KMS-11 (cell line): ENCODE results near the gene AGBL4.

ENCODE experiments used
- H2AFZ ChIP-seq: fragments of 200-600 bp; sonication (generic); 2 replicates; pipeline ENCODE4 v1.6.1; 2016; ENCODE audit warnings: antibody characterized with exemption, mixed run types, low read depth
- H3K27ac ChIP-seq: fragments of 200-600 bp; sonication (generic); 2 replicates; pipeline ENCODE4 v1.6.1; 2016; ENCODE audit warnings: mild to moderate bottlenecking, mixed run types
- H3K27me3 ChIP-seq: fragments of 200-600 bp; sonication (generic); 2 replicates; pipeline ENCODE4 v1.6.1; 2017; ENCODE audit warnings: mild to moderate bottlenecking, low read depth, mixed run types, moderate library complexity; ENCODE audit not compliant: insufficient read depth
- H3K36me3 ChIP-seq: fragments of 200-600 bp; sonication (generic); 2 replicates; pipeline ENCODE4 v1.6.1; 2017; ENCODE audit warnings: mild to moderate bottlenecking, mixed run types; ENCODE audit not compliant: insufficient read depth
- H3K4me1 ChIP-seq: fragments of 200-600 bp; sonication (generic); 2 replicates; pipeline ENCODE4 v1.6.1; 2016; ENCODE audit warnings: mild to moderate bottlenecking, low read depth, mixed run types; ENCODE audit not compliant: poor library complexity, severe bottlenecking
- H3K4me2 ChIP-seq: fragments of 200-600 bp; sonication (generic); 2 replicates; pipeline ENCODE4 v1.7.0; 2016; ENCODE audit warnings: mild to moderate bottlenecking, mixed run types
- H3K4me3 ChIP-seq: fragments of 200-600 bp; sonication (generic); IDR thresholded peaks from 2 replicates; pipeline ENCODE4 v1.6.1; 2017; ENCODE audit warnings: low read depth, low read length, mixed read lengths; ENCODE audit not compliant: insufficient read depth
- H3K79me2 ChIP-seq: fragments of 200-600 bp; sonication (generic); 2 replicates; pipeline ENCODE4 v1.6.1; 2016; ENCODE audit warnings: low read depth, mixed run types; ENCODE audit not compliant: insufficient read depth
- H3K9ac ChIP-seq: fragments of 200-600 bp; sonication (generic); 2 replicates; pipeline ENCODE4 v1.6.1; 2016; ENCODE audit warnings: mild to moderate bottlenecking, mixed run types
- H4K20me1 ChIP-seq: fragments of 200-600 bp; sonication (generic); 2 replicates; pipeline ENCODE4 v1.6.1; 2016; ENCODE audit warnings: mild to moderate bottlenecking, mixed run types; ENCODE audit not compliant: insufficient read depth
- CTCF ChIP-seq: fragments of 200-600 bp; sonication (generic); conservative IDR thresholded peaks from 2 replicates; pipeline ENCODE4 v1.6.1; 2017; ENCODE audit warnings: low read depth, mild to moderate bottlenecking, antibody characterized with exemption, low read length, moderate library complexity, mixed read lengths

AGBL4 gene

GRCh38 chr1:48643193-48643592 is 1380.6 kb downstream of the AGBL4 start:
- H2AFZ ChIP-seq = no peak overlapping the region
- TF ChIP-seq CTCF = no peak

GRCh38 chr1:48640836-48641492 is 1382.8 kb downstream of the AGBL4 start:
- Histone ChIP-seq H3K79me2 (no peaks in the 10 kb centered on the region), H3K4me2 (no peak overlapping the region), H2AFZ (no peak overlapping the region), H3K27me3 (no peaks in the 10 kb centered on the region), H3K36me3 (no peaks in the 10 kb centered on the region), H3K4me1 (no peaks in the 10 kb centered on the region), H3K4me3 (no peak overlapping the region), H4K20me1 (no peaks in the 10 kb centered on the region), H3K27ac (no peak overlapping the region), H3K9ac (no peak overlapping the region)
- no peak for TF ChIP-seq CTCF

More at GRCh38 chr1:48643193-48643592, 1380.6 kb downstream of the AGBL4 start:
- no peaks in the 10 kb centered on the region for H3K36me3 ChIP-seq
- H3K27ac ChIP-seq = no peak overlapping the region
- no peaks in the 10 kb centered on the region for H3K27me3 ChIP-seq
- no peak overlapping the region for H3K9ac ChIP-seq
- no peak overlapping the region for H3K4me2 ChIP-seq
- no peaks in the 10 kb centered on the region for H3K4me1 ChIP-seq
- H4K20me1 ChIP-seq = no peaks in the 10 kb centered on the region
- no peaks in the 10 kb centered on the region for H3K79me2 ChIP-seq
- no peak overlapping the region for H3K4me3 ChIP-seq

GRCh38 chr1:48629867-48630266 is 1393.9 kb downstream of the AGBL4 start:
- Histone ChIP-seq H3K79me2 (no peaks in the 10 kb centered on the region), H3K27me3 (no peaks in the 10 kb centered on the region), H4K20me1 (no peaks in the 10 kb centered on the region), H3K4me1 (no peaks in the 10 kb centered on the region), H3K4me2 (no peak overlapping the region), H3K36me3 (no peaks in the 10 kb centered on the region), H3K27ac (no peak overlapping the region), H3K9ac (no peak overlapping the region), H2AFZ (no peak overlapping the region), H3K4me3 (no peak overlapping the region)
- no peak for TF ChIP-seq CTCF

GRCh38 chr1:48627486-48627885 is 1396.3 kb downstream of the AGBL4 start:
- Histone ChIP-seq H3K4me2 (no peak overlapping the region), H3K36me3 (no peaks in the 10 kb centered on the region), H4K20me1 (no peaks in the 10 kb centered on the region), H3K4me1 (no peaks in the 10 kb centered on the region), H2AFZ (no peak overlapping the region), H3K27me3 (no peaks in the 10 kb centered on the region), H3K79me2 (no peaks in the 10 kb centered on the region), H3K4me3 (no peak overlapping the region), H3K9ac (no peak overlapping the region), H3K27ac (no peak overlapping the region)
- no peak for TF ChIP-seq CTCF
